A549 treated with RU486 at 1 μM for 4 hours (cell line): ENCODE measurements around the gene IQCE. TPM values are rescaled to one million over a fixed set of nuclear protein-coding genes. Genes with fewer than 3 reads are reported as not detected.

Experiments
- total RNA-seq: library from RNA; stranded (reverse); fragments of 200-300 nt; extraction: Qiagen RNA extraction; gene quantifications from 5 replicates; pipeline ENCODE4 v1.2.3, GENCODE V29; 2022; ENCODE audit warnings: low read depth

Gene IQCE
- total RNA-seq: 10.0 to 14.8 TPM (median 12.6 TPM) in 5 replicates

GRCh38 chr7:2558629-2559282, at the start of gene IQCE:
Gene IQCE (plus strand): TSS chr7:2558979. CDS start chr7:2559182, 203 bp downstream.

GRCh38 chr7:2519119-2519930, 39.5 kb upstream of the IQCE start, which contains the start of gene LFNG:
Gene LFNG (plus strand): TSS chr7:2519774. CDS start chr7:2519862, 88 bp downstream.

GRCh38 chr7:2555121-2556052, 3.4 kb upstream of the IQCE start, which contains the start of gene BRAT1:
Gene BRAT1 (minus strand): TSS chr7:2555524. CDS start chr7:2554431, 1,093 bp downstream.

GRCh38 chr7:2631946-2632732, 73.4 kb downstream of the IQCE start, which contains the start of gene TTYH3:
Gene TTYH3 (plus strand): TSS chr7:2631986. CDS start chr7:2632156, 170 bp downstream.

Other genes starting within 250 kb of the IQCE start
- gene SNX8, start 244.5 kb upstream of the IQCE start, total RNA-seq: 40.8 to 76.4 TPM (median 64.0 TPM) in 5 replicates
- gene EIF3B, start 204.2 kb upstream of the IQCE start, total RNA-seq: 228 to 271 TPM (median 238 TPM) in 5 replicates
- 7.6 to 15.9 TPM (median 12.1 TPM) in 5 replicates for gene CHST12, start 155.4 kb upstream of the IQCE start, total RNA-seq
- not detected in 5 replicates for gene GRIFIN, start 82.6 kb upstream of the IQCE start, total RNA-seq
- 7.9 to 16.6 TPM (median 13.2 TPM) in 5 replicates for gene LFNG, start 39.2 kb upstream of the IQCE start, total RNA-seq
- gene BRAT1, start 3.5 kb upstream of the IQCE start, total RNA-seq: 22.7 to 38.3 TPM (median 31.4 TPM) in 5 replicates
- gene TTYH3, start 73.0 kb downstream of the IQCE start, total RNA-seq: 37.9 to 65.9 TPM (median 53.6 TPM) in 5 replicates
- 0.01 to 0.05 TPM in 2 of 5 replicates, not detected in the others for gene AMZ1, start 129.2 kb downstream of the IQCE start, total RNA-seq